MM.1S (cell line): ENCODE data around the gene OBSCN.

Source experiments
- DNase-seq: peaks from one replicate; pipeline ENCODE4 v3.0.0-alpha.2; 2015
- H2AFZ ChIP-seq: fragments of 300-600 bp; sonication (generic); 2 replicates; pipeline ENCODE4 v1.6.0; 2016; ENCODE audit warnings: antibody characterized with exemption, low read length
- H3F3A ChIP-seq: fragments of 300-600 bp; sonication (generic); 2 replicates; pipeline ENCODE4 v1.6.1; 2016; ENCODE audit warnings: mild to moderate bottlenecking, antibody characterized with exemption, low read length, moderate library complexity, mixed read lengths; ENCODE audit not compliant: insufficient read depth
- H3K27ac ChIP-seq: fragments of 300-600 bp; sonication (generic); 2 replicates; pipeline ENCODE4 v1.5.1; 2016; ENCODE audit warnings: mild to moderate bottlenecking, low read length
- H3K27me3 ChIP-seq: fragments of 300-600 bp; sonication (generic); replicated peaks from 2 replicates; pipeline ENCODE4 v1.6.0; 2016; ENCODE audit warnings: low read length; ENCODE audit not compliant: insufficient read depth
- H3K36me3 ChIP-seq: fragments of 300-600 bp; sonication (generic); replicated peaks from 2 replicates; pipeline ENCODE4 v1.6.1; 2016; ENCODE audit warnings: mild to moderate bottlenecking, low read length, mixed read lengths; ENCODE audit not compliant: insufficient read depth
- H3K4me1 ChIP-seq: fragments of 300-600 bp; sonication (generic); 2 replicates; pipeline ENCODE4 v1.6.1; 2016; ENCODE audit warnings: low read length, mixed read lengths
- H3K4me2 ChIP-seq: fragments of 300-600 bp; sonication (generic); 2 replicates; pipeline ENCODE4 v1.6.0; 2016; ENCODE audit warnings: low read depth, low read length
- H3K4me3 ChIP-seq: fragments of 300-600 bp; sonication (generic); 2 replicates; pipeline ENCODE4 v1.5.1; 2016; ENCODE audit warnings: low read length, mixed read lengths
- H3K79me2 ChIP-seq: fragments of 300-600 bp; sonication (generic); 2 replicates; pipeline ENCODE4 v1.6.1; 2016; ENCODE audit warnings: mixed run types, low read length, mixed read lengths
- H3K9ac ChIP-seq: fragments of 300-600 bp; sonication (generic); 2 replicates; pipeline ENCODE4 v1.6.1; 2016; ENCODE audit warnings: low read length, mixed read lengths
- H3K9me2 ChIP-seq: fragments of 300-600 bp; sonication (generic); replicated peaks from 2 replicates; pipeline ENCODE4 v1.6.1; 2016; ENCODE audit warnings: mild to moderate bottlenecking, low read length, mixed read lengths; ENCODE audit not compliant: insufficient read depth
- H3K9me3 ChIP-seq: fragments of 300-600 bp; sonication (generic); replicated peaks from 2 replicates; pipeline ENCODE4 v1.6.1; 2016; ENCODE audit warnings: mild to moderate bottlenecking, low read length, mixed read lengths; ENCODE audit not compliant: insufficient read depth
- H4K20me1 ChIP-seq: fragments of 300-600 bp; sonication (generic); 2 replicates; pipeline ENCODE4 v1.6.1; 2016; ENCODE audit warnings: mild to moderate bottlenecking, low read length, moderate library complexity, mixed read lengths; ENCODE audit not compliant: insufficient read depth
- CTCF ChIP-seq: fragments of 300-600 bp; sonication (generic); IDR thresholded peaks from 2 replicates; pipeline ENCODE4 v1.5.1; 2016; ENCODE audit warnings: antibody characterized with exemption, low read length, mixed read lengths
- EZH2 ChIP-seq: fragments of 300-600 bp; sonication (generic); optimal IDR thresholded peaks from 2 replicates; pipeline ENCODE3; 2017; ENCODE audit warnings: low read depth, mild to moderate bottlenecking, antibody characterized with exemption, low read length, mixed read lengths
- EZH2phosphoT487 ChIP-seq: fragments of 300-600 bp; sonication (generic); IDR thresholded peaks from 2 replicates; pipeline ENCODE4 v1.6.1; 2018; ENCODE audit warnings: antibody characterized with exemption, low read length

The OBSCN gene

GRCh38 chr1:228413241-228414010, 205.6 kb downstream of the OBSCN start:
- Histone ChIP-seq H3K4me3 (no peak overlapping the region), H3K9me2 (no peaks in the 10 kb centered on the region), H3K27ac (no peak overlapping the region), H3K9ac (no peak overlapping the region), H3K27me3 (no peaks in the 10 kb centered on the region), H4K20me1 (no peaks in the 10 kb centered on the region), H3K4me2 (no peak overlapping the region), H3K4me1 (no peaks in the 10 kb centered on the region), H2AFZ (no peak overlapping the region), H3K9me3 (no peaks in the 10 kb centered on the region), H3K79me2 (no peaks in the 10 kb centered on the region), H3F3A (no peaks in the 10 kb centered on the region), H3K36me3 (no peaks in the 10 kb centered on the region)
- no peak for DNase-seq
- TF ChIP-seq EZH2 (no peak), CTCF (no peak), EZH2phosphoT487 (no peak)

- no peaks in the 10 kb centered on the region for H3K9me2 ChIP-seq
- H3K4me3 ChIP-seq = no peak overlapping the region
- DNase-seq = no peak
- H3F3A ChIP-seq = no peaks in the 10 kb centered on the region
- no peak overlapping the region for H3K9ac ChIP-seq
- no peak overlapping the region for H3K27ac ChIP-seq
- H3K9me3 ChIP-seq = no peaks in the 10 kb centered on the region
- H2AFZ ChIP-seq = no peak overlapping the region
- no peaks in the 10 kb centered on the region for H3K27me3 ChIP-seq
- no peaks in the 10 kb centered on the region for H3K4me1 ChIP-seq
- TF ChIP-seq EZH2 = no peak
- TF ChIP-seq CTCF = no peak
- TF ChIP-seq EZH2phosphoT487 = no peak
- no peaks in the 10 kb centered on the region for H3K36me3 ChIP-seq
- H4K20me1 ChIP-seq = no peaks in the 10 kb centered on the region
- H3K4me2 ChIP-seq = no peak overlapping the region
- H3K79me2 ChIP-seq = no peaks in the 10 kb centered on the region
These were observed 206.8 kb downstream of the OBSCN start for GRCh38 chr1:228414511-228415211.

- Histone ChIP-seq H3K36me3 (no peaks in the 10 kb centered on the region), H3K9me3 (no peaks in the 10 kb centered on the region), H2AFZ (no peak overlapping the region), H3K4me3 (no peak overlapping the region), H3K4me2 (no peak overlapping the region), H4K20me1 (no peaks in the 10 kb centered on the region), H3K27me3 (no peaks in the 10 kb centered on the region), H3F3A (no peaks in the 10 kb centered on the region), H3K27ac (no peak overlapping the region), H3K79me2 (no peaks in the 10 kb centered on the region), H3K9me2 (no peaks in the 10 kb centered on the region), H3K4me1 (no peaks in the 10 kb centered on the region), H3K9ac (no peak overlapping the region)
- no peak for DNase-seq
- no peak for TF ChIP-seq EZH2phosphoT487
- no peak for TF ChIP-seq EZH2
- no peak for TF ChIP-seq CTCF
These were observed 207.4 kb downstream of the OBSCN start for GRCh38 chr1:228415221-228415620.
